ENCODE measurements around the gene MAGI1. TPM values are rescaled to one million over a fixed set of nuclear protein-coding genes. Genes with fewer than 3 reads are reported as not detected.
"Not testable (repeated sequence)": the region's sequence is repeated elsewhere in the genome, so short reads cannot be mapped to it uniquely, and the experiment has no call there.

MAGI1 gene
- polyA plus RNA-seq, 1 of the 3 experiments (the other 2 are of a cell fraction) = 10.3 TPM

GRCh38 chr3:65614585-65614984 is 424.1 kb downstream of the MAGI1 start:
- Histone ChIP-seq H3K79me2 (ENCODE audit: insufficient read depth) (peaks cover 4% of the 10 kb centered on the region; the same call in 1 of the 2 replicates), H3K4me2 (no peak overlapping the region), H3K36me3 (replicated peaks in 1 of 2; ENCODE audit: control insufficient read depth in 1 of 2, insufficient read depth in 2 of 2, low read length in 1 of 2) (no peaks in the 10 kb centered on the region), H3K27ac (ENCODE audit: low read depth in 2 of 2, low read length in 1 of 2) (no peak overlapping the region; a peak in 1 of 4 replicates), H3K9me2 (no peaks in the 10 kb centered on the region), H3K27me3 (ENCODE audit: insufficient read depth) (no peaks in the 10 kb centered on the region), H3K4me3 (ENCODE audit: low read depth in 2 of 2, low read length in 1 of 2) (no peak overlapping the region), H3K9ac (no peak overlapping the region), H3F3A (replicated peaks; ENCODE audit: insufficient read depth) (no peaks in the 10 kb centered on the region), H4K20me1 (ENCODE audit: insufficient read depth) (peaks cover 2% of the 10 kb centered on the region; the same call in 1 of the 2 replicates), H3K9me3 (no peaks in the 10 kb centered on the region), H3K4me1 (ENCODE audit: control insufficient read depth in 1 of 2, insufficient read depth in 2 of 2, low read depth in 1 of 2, low read length in 1 of 2) (peaks cover 0 to 8% of the 10 kb centered on the region in 2 experiments; a peak in 2 of 4 replicates), H2AFZ (ENCODE audit: low read depth) (no peak overlapping the region)
- TF ChIP-seq CHD2 (IDR thresholded peaks at IDR 0.05; ENCODE audit: low read length, partially characterized antibody) (no peak), SMC3 (IDR thresholded peaks at IDR 0.05; ENCODE audit: low read depth, low read length) (no peak), GATA2 (CRISPR knock-in tag; IDR thresholded peaks at IDR 0.05) (peak; percentile 75)
- DNase-seq = no peak
- ChIA-PET POLR2A (no interaction called here), CTCF (interaction anchor here (1.6 kb wide), 1 partner anchor 9 kb away, joined by 7 read pairs; no protein-coding TSS in a partner anchor)
- WGBS (ENCODE audit: low lambda C conversion rate) = 73% methylated on average over 2 of the region's 2 CpGs

GRCh38 chr3:65607965-65608460 is 430.7 kb downstream of the MAGI1 start:
- not testable (repeated sequence) for H3K9me3 ChIP-seq

GRCh38 chr3:65607101-65607500 is 431.6 kb downstream of the MAGI1 start:
- CTCF ChIA-PET = interaction anchor here (0.5 to 1.2 kb wide), 3 partner anchors 10 to 938 kb away, joined by 3 read pairs; no protein-coding TSS in a partner anchor
- H3K4me2 ChIP-seq = no peak overlapping the region
- POLR2A ChIA-PET = interaction anchor here (0.7 kb wide), 1 partner anchor 1078 kb away, joined by 3 read pairs; no protein-coding TSS in a partner anchor

More at GRCh38 chr3:65607965-65608460, 430.7 kb downstream of the MAGI1 start:
- H3K4me1 ChIP-seq (ENCODE audit: control insufficient read depth in 1 of 2, insufficient read depth in 2 of 2, low read depth in 1 of 2, low read length in 1 of 2); H4K20me1 ChIP-seq (ENCODE audit: insufficient read depth); DNase-seq; H3K9me2 ChIP-seq; CTCF ChIA-PET; H3K36me3 ChIP-seq (replicated peaks in 1 of 2; ENCODE audit: control insufficient read depth in 1 of 2, insufficient read depth in 2 of 2, low read length in 1 of 2); H2AFZ ChIP-seq (ENCODE audit: low read depth); H3K27ac ChIP-seq (ENCODE audit: low read depth in 2 of 2, low read length in 1 of 2); H3K27me3 ChIP-seq (ENCODE audit: insufficient read depth); H3K4me2 ChIP-seq; H3K79me2 ChIP-seq (ENCODE audit: insufficient read depth); POLR2A ChIA-PET; H3K9ac ChIP-seq; H3K4me3 ChIP-seq (ENCODE audit: low read depth in 2 of 2, low read length in 1 of 2): not testable (repeated sequence)
- WGBS (ENCODE audit: low lambda C conversion rate) = 94% methylated on average over 8 of the region's 8 CpGs
- H3F3A ChIP-seq (replicated peaks; ENCODE audit: insufficient read depth) = peaks cover 10% of the 10 kb centered on the region

More at GRCh38 chr3:65607101-65607500, 431.6 kb downstream of the MAGI1 start:
- Histone ChIP-seq H3K36me3 (replicated peaks in 1 of 2; ENCODE audit: control insufficient read depth in 1 of 2, insufficient read depth in 2 of 2, low read length in 1 of 2) (no peaks in the 10 kb centered on the region), H3K27me3 (ENCODE audit: insufficient read depth) (no peaks in the 10 kb centered on the region), H2AFZ (ENCODE audit: low read depth) (no peak overlapping the region), H4K20me1 (ENCODE audit: insufficient read depth) (no peaks in the 10 kb centered on the region; the same call in 1 of the 2 replicates), H3F3A (replicated peaks; ENCODE audit: insufficient read depth) (peaks cover 10% of the 10 kb centered on the region), H3K9ac (no peak overlapping the region), H3K4me3 (ENCODE audit: low read depth in 2 of 2, low read length in 1 of 2) (no peak overlapping the region), H3K4me1 (ENCODE audit: control insufficient read depth in 1 of 2, insufficient read depth in 2 of 2, low read depth in 1 of 2, low read length in 1 of 2) (no peaks in the 10 kb centered on the region; a peak in 2 of 4 replicates), H3K9me3 (no peaks in the 10 kb centered on the region), H3K79me2 (ENCODE audit: insufficient read depth) (peaks cover 8% of the 10 kb centered on the region; the same call in 1 of the 2 replicates), H3K9me2 (no peaks in the 10 kb centered on the region), H3K27ac (ENCODE audit: low read depth in 2 of 2, low read length in 1 of 2) (no peak overlapping the region)
- no peak for TF ChIP-seq NRF1 (IDR thresholded peaks at IDR 0.05; ENCODE audit: low read depth, low read length)
- TF ChIP-seq NFIC (IDR thresholded peaks at IDR 0.05; ENCODE audit: borderline replicate concordance) = no peak
- no peak for TF ChIP-seq ELF1 (IDR thresholded peaks at IDR 0.05)
- TF ChIP-seq JUND (IDR thresholded peaks at IDR 0.05) = no peak
- TF ChIP-seq CHD2 (IDR thresholded peaks at IDR 0.05; ENCODE audit: low read length, partially characterized antibody) = no peak
- TF ChIP-seq MEF2A (IDR thresholded peaks at IDR 0.05; ENCODE audit: borderline replicate concordance, low read depth) = no peak
- no peak for TF ChIP-seq PBX3 (IDR thresholded peaks at IDR 0.05)
- TF ChIP-seq GATA2 (CRISPR knock-in tag; IDR thresholded peaks at IDR 0.05) = no peak
- no peak for TF ChIP-seq FOXJ3 (CRISPR knock-in tag; IDR thresholded peaks at IDR 0.05)
- TF ChIP-seq MXI1 (IDR thresholded peaks at IDR 0.05; ENCODE audit: low read depth, low read length) = no peak
- no peak for TF ChIP-seq POLR2AphosphoS5 (IDR thresholded peaks at IDR 0.05; ENCODE audit: low read depth, low read length)
- no peak for TF ChIP-seq REST (IDR thresholded peaks at IDR 0.05; ENCODE audit: low read depth, low read length)
- no peak for TF ChIP-seq SIN3A (IDR thresholded peaks at IDR 0.05; ENCODE audit: borderline replicate concordance, low read depth, low read length)
- TF ChIP-seq YY1 (IDR thresholded peaks at IDR 0.05; ENCODE audit: low read depth) = no peak
- no peak for TF ChIP-seq RFX5 (IDR thresholded peaks at IDR 0.05; ENCODE audit: low read length)
- no peak for DNase-seq

Data from SK-N-SH (cell line).